B cell (primary cell): Measurements from ENCODE around the gene LAIR2. TPM values are rescaled to one million over a fixed set of nuclear protein-coding genes. Genes with fewer than 3 reads are reported as not detected.

Experiments
- ATAC-seq: fragments of 200-7000 bp; cut with Tn5 transposase; one replicate; pipeline ENCODE4 v1.10.0; 2021; ENCODE audit warnings: low read depth, mild to moderate bottlenecking, moderate number of reproducible peaks, moderate library complexity
- CTCF ChIA-PET: fragments of 350-600 bp; sonication (Branson Sonifier 250); formaldehyde crosslinking; loops from one replicate; lab custom pipeline; 2021; ENCODE audit warnings: antibody characterized with exemption, inconsistent platforms; lab: Charles Lee
- POLR2A ChIA-PET: fragments of 350-600 bp; sonication (Branson Sonifier 250); formaldehyde crosslinking; loops from one replicate; lab custom pipeline; 2021; ENCODE audit warnings: antibody characterized with exemption; lab: Charles Lee
- DNase-seq: peaks from one replicate; pipeline ENCODE4 v3.0.0; 2013
- H2AFZ ChIP-seq: 2 replicates; pipeline ENCODE4 v1.6.1; 2012; ENCODE audit warnings: mild to moderate bottlenecking, low read depth, low read length; ENCODE audit not compliant: insufficient read depth, poor library complexity, severe bottlenecking
- H3K27ac ChIP-seq, 2 donors: 1 replicate in 1 of 2; 2 replicates in 1 of 2; pipeline ENCODE4 v1.5.1; 2012 to 2013; ENCODE audit warnings: low read length in 2 of 2, mild to moderate bottlenecking in 2 of 2, moderate library complexity in 1 of 2
- H3K27me3 ChIP-seq, 4 experiments: fragments of 200-600 bp in 1 of 4; sonication (generic) in 1 of 4; replicated peaks in 1 of 4; 1 replicate in 2 of 4; 2 replicates in 2 of 4; pipeline versions ENCODE4 v1.6.1 to v1.7.0; 2013 to 2016; ENCODE audit warnings: low read length in 3 of 4, mild to moderate bottlenecking in 2 of 4, mixed read lengths in 1 of 4, moderate library complexity in 1 of 4; ENCODE audit not compliant: insufficient read depth in 4 of 4, control insufficient read depth in 3 of 4; ENCODE audit errors: control extremely low read depth in 1 of 4
- H3K36me3 ChIP-seq, 2 experiments: replicated peaks in 1 of 2; 1 replicate in 1 of 2; 2 replicates in 1 of 2; pipeline versions ENCODE4 v1.6.1 to v1.7.1; 2013; ENCODE audit warnings: low read length in 1 of 2; ENCODE audit not compliant: insufficient read depth in 2 of 2, control insufficient read depth in 1 of 2; ENCODE audit errors: control extremely low read depth in 1 of 2, extremely low read depth in 1 of 2
- H3K4me1 ChIP-seq, 2 donors: fragments of 200-600 bp in 1 of 2; sonication (generic) in 1 of 2; 1 replicate in 1 of 2; 2 replicates in 1 of 2; pipeline versions ENCODE4 v1.5.1 to v1.6.1; 2013 to 2017; ENCODE audit warnings: low read length in 2 of 2; ENCODE audit not compliant: control insufficient read depth in 2 of 2, insufficient read depth in 2 of 2
- H3K4me2 ChIP-seq: replicated peaks from 2 replicates; pipeline ENCODE3; 2012; ENCODE audit warnings: mild to moderate bottlenecking, low read depth, low read length; ENCODE audit not compliant: poor library complexity, severe bottlenecking
- H3K4me3 ChIP-seq, 5 experiments: fragments of 200-600 bp in 1 of 5; sonication (generic) in 1 of 5; 1 replicate in 3 of 5; 2 replicates in 2 of 5; pipeline versions ENCODE4 v1.5.1 to v1.7.0; 2011 to 2016; ENCODE audit warnings: low read length in 4 of 5, mild to moderate bottlenecking in 4 of 5, low read depth in 2 of 5, control low read depth in 1 of 5, moderate library complexity in 1 of 5; ENCODE audit not compliant: insufficient read depth in 1 of 5; ENCODE audit errors: control extremely low read depth in 1 of 5, extremely low read depth in 1 of 5
- H3K79me2 ChIP-seq: fragments of 200-600 bp; sonication (generic); one replicate; pipeline ENCODE4 v1.6.0; 2016; ENCODE audit warnings: low read length; ENCODE audit not compliant: control insufficient read depth, insufficient read depth
- H3K9ac ChIP-seq: fragments of 200-600 bp; sonication (generic); 2 replicates; pipeline ENCODE4 v1.6.1; 2017; ENCODE audit warnings: mild to moderate bottlenecking, low read length, moderate library complexity
- H3K9me3 ChIP-seq, 3 donors: one replicate each; pipeline versions ENCODE4 v1.6.1 to v1.7.1; 2013; ENCODE audit warnings: low read length in 2 of 3; ENCODE audit not compliant: control insufficient read depth in 2 of 3, insufficient read depth in 1 of 3; ENCODE audit errors: control extremely low read depth in 1 of 3
- H4K20me1 ChIP-seq: 2 replicates; pipeline ENCODE4 v1.6.0; 2012; ENCODE audit warnings: mild to moderate bottlenecking, low read length; ENCODE audit not compliant: insufficient read depth, control insufficient read depth, poor library complexity, severe bottlenecking
- H3K27ac Mint-ChIP-seq: one replicate; pipeline ENCODE4 v1.8.0; 2021; ENCODE audit warnings: mixed read lengths
- H3K27me3 Mint-ChIP-seq: one replicate; pipeline ENCODE4 v1.8.0; 2021; ENCODE audit warnings: mixed read lengths
- H3K4me1 Mint-ChIP-seq: one replicate; pipeline ENCODE4 v1.8.0; 2021; ENCODE audit warnings: mixed read lengths
- H3K4me3 Mint-ChIP-seq: one replicate; pipeline ENCODE4 v1.8.0; 2021; ENCODE audit warnings: mixed read lengths
- H3K9me3 Mint-ChIP-seq: one replicate; pipeline ENCODE4 v1.8.0; 2022; ENCODE audit warnings: mixed read lengths; ENCODE audit not compliant: insufficient read depth
- EZH2 ChIP-seq: IDR thresholded peaks from 2 replicates; pipeline ENCODE4 v1.6.1; 2012; ENCODE audit warnings: borderline replicate concordance, low read depth, mild to moderate bottlenecking, moderate library complexity, low read length; ENCODE audit not compliant: insufficient read depth, poor library complexity, severe bottlenecking
- WGBS: methylation state at CpG from one replicate; pipeline ENCODE4 v1.1.5; 2013; ENCODE audit warnings: missing lambda C conversion rate; ENCODE audit not compliant: insufficient coverage; 5-methylcytosine and 5-hydroxymethylcytosine counted together
- intact Hi-C: fragments of 100-400 bp; cut with micrococcal nuclease; formaldehyde crosslinking; loops from one replicate; pipeline ENCODE4 v1.10.0; 2022
- polyA plus RNA-seq: library from polyadenylated mRNA; depleted of rRNA; stranded (reverse); fragments of >200 nt; gene quantifications from 2 replicates; pipeline ENCODE4 v1.2.3, GENCODE V29; 2012
- total RNA-seq, 2 donors: library from RNA; stranded (reverse); fragments of 120-200 nt in 1 of 2; gene quantifications; 1 replicate in 1 of 2; 2 replicates in 1 of 2; pipeline versions ENCODE4 v1.2.3 to v1.2.4, GENCODE V29; 2013 to 2022
- TF ChIP-seq, protein P1 (sequence below): fragments of 200-600 bp; IDR thresholded peaks from one replicate; pipeline ENCODE4 v1.8.0; 2022; ENCODE audit warnings: antibody characterized with exemption, mild to moderate bottlenecking

The LAIR2 gene
- total and polyA plus RNA-seq, 2 donors (not counting 1 experiment from before 2014, with no cell fraction given): not detected

DNA sequence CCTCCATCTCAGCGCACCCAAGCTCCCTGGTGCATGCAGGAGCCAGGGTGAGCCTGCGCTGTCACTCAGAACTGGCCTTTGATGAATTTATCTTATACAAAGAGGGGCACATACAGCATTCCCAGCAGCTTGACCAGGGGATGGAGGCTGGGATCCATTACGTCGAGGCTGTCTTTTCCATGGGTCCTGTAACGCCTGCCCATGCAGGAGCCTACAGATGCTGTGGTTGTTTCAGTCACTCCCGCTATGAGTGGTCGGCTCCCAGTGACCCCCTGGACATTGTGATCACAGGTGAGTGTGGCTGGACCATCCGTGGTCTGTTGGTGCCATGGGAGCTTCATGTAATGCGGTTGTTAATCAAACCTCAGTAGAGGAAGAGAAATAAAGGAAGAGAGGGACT is 33.0 kb downstream of the LAIR2 start:
- ATAC-seq: no peak
- Mint-ChIP-seq H3K27me3 (no peaks in the 10 kb centered on the region), H3K4me3 (no peak overlapping the region), H3K9me3 (no peaks in the 10 kb centered on the region), H3K27ac (no peak overlapping the region), H3K4me1 (peaks cover 22% of the 10 kb centered on the region)
- Histone ChIP-seq H3K27ac (no peak overlapping the region), H4K20me1 (no peaks in the 10 kb centered on the region), H3K9ac (no peak overlapping the region), H3K36me3 (no peaks in the 10 kb centered on the region), H3K4me2 (no peak overlapping the region), H3K4me3 (no peak overlapping the region), H3K4me1 (peaks cover 10 to 12% of the 10 kb centered on the region in 2 donors), H3K9me3 (no peaks in the 10 kb centered on the region), H3K27me3 (no peaks in the 10 kb centered on the region), H2AFZ (no peak overlapping the region), H3K79me2 (no peaks in the 10 kb centered on the region)
- no peak for TF ChIP-seq EZH2
- TF ChIP-seq, protein P1, sequence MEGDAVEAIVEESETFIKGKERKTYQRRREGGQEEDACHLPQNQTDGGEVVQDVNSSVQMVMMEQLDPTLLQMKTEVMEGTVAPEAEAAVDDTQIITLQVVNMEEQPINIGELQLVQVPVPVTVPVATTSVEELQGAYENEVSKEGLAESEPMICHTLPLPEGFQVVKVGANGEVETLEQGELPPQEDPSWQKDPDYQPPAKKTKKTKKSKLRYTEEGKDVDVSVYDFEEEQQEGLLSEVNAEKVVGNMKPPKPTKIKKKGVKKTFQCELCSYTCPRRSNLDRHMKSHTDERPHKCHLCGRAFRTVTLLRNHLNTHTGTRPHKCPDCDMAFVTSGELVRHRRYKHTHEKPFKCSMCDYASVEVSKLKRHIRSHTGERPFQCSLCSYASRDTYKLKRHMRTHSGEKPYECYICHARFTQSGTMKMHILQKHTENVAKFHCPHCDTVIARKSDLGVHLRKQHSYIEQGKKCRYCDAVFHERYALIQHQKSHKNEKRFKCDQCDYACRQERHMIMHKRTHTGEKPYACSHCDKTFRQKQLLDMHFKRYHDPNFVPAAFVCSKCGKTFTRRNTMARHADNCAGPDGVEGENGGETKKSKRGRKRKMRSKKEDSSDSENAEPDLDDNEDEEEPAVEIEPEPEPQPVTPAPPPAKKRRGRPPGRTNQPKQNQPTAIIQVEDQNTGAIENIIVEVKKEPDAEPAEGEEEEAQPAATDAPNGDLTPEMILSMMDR: no peak
- 90% methylated on average over 7 of the region's 9 CpGs for WGBS
- intact Hi-C loops: no loop called here
- no peak for DNase-seq
- POLR2A ChIA-PET: no interaction called here
- CTCF ChIA-PET: no interaction called here

- Histone ChIP-seq H3K27ac (no peak overlapping the region), H3K4me3 (no peak overlapping the region), H3K4me2 (no peak overlapping the region), H3K79me2 (no peaks in the 10 kb centered on the region), H3K4me1 (peaks cover 10 to 12% of the 10 kb centered on the region in 2 donors), H3K9ac (no peak overlapping the region), H3K36me3 (no peaks in the 10 kb centered on the region), H3K27me3 (no peaks in the 10 kb centered on the region), H4K20me1 (no peaks in the 10 kb centered on the region), H2AFZ (no peak overlapping the region), H3K9me3 (no peaks in the 10 kb centered on the region)
- TF ChIP-seq, protein P1: no peak
- no peak for TF ChIP-seq EZH2
- ATAC-seq (no peak), DNase-seq (no peak)
- POLR2A ChIA-PET: no interaction called here
- CTCF ChIA-PET: no interaction called here
- H3K9me3 Mint-ChIP-seq: no peaks in the 10 kb centered on the region
- H3K4me3 Mint-ChIP-seq: no peak overlapping the region
- WGBS: 95% methylated on average over 4 of the region's 9 CpGs
- no peak overlapping the region for H3K27ac Mint-ChIP-seq
- intact Hi-C loops: no loop called here
- peaks cover 18% of the 10 kb centered on the region for H3K4me1 Mint-ChIP-seq
- H3K27me3 Mint-ChIP-seq: no peaks in the 10 kb centered on the region
Measured at GRCh38 chr19:54536956-54537355, 34.3 kb downstream of the LAIR2 start.
